ENCODE results near the gene ZNF423. TPM values are rescaled to one million over a fixed set of nuclear protein-coding genes. Genes with fewer than 3 reads are reported as not detected.

ZNF423 gene
- total and polyA plus RNA-seq, 2 donors, result 0.52 to 1.6 TPM

GRCh38 chr16:49598383-49599170 lies 257.3 kb downstream of the ZNF423 start:
- Histone ChIP-seq H3K27ac (ENCODE audit: low read depth in 1 of 2, low read length in 1 of 2) (peak overlapping the region in 1 of 2 donors; percentile 58), H3K36me3 (ENCODE audit: control insufficient read depth in 2 of 2, insufficient read depth in 2 of 2, low read length in 1 of 2) (no peaks in the 10 kb centered on the region), H3K4me3 (ENCODE audit: low read length in 2 of 2) (no peak overlapping the region), H3K4me1 (ENCODE audit: control insufficient read depth in 2 of 2, insufficient read depth in 2 of 2, low read length in 2 of 2) (peaks cover 0 to 59% of the 10 kb centered on the region in 2 donors), H3K27me3 (ENCODE audit: control insufficient read depth in 2 of 2, insufficient read depth in 1 of 2, low read length in 1 of 2) (no peaks in the 10 kb centered on the region), H3K9me3 (ENCODE audit: control insufficient read depth in 2 of 2, insufficient read depth in 1 of 2, low read length in 1 of 2) (no peaks in the 10 kb centered on the region)
- DNase-seq (ENCODE audit: low read depth in 6 of 9, low spot score in 9 of 9), result peak in 1 of 9 donors; percentile 44
- WGBS, result 93% methylated on average over 8 of the region's 8 CpGs

DNA sequence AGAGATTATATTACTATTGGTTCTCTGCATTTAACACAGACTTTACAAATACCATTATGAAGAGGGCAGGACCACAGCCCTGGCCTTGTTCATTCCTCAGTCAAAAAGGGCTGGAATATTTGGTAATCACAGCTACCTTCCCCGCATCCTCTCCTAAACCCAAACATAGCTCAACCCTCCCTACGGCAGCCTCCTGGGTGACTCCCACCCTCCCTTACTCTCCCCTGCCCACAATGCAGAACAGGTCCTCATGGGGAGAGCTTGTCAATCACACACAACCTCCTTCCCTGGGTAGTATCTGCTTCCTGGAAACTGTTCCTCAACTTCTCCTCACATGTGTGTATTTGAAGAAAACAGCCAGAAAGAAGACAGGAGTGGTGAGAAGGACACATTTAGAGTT lies 258.1 kb downstream of the ZNF423 start:
- Histone ChIP-seq H3K27ac (ENCODE audit: low read depth in 1 of 2, low read length in 1 of 2) (peak overlapping the region in 1 of 2 donors; percentile 58), H3K4me1 (ENCODE audit: control insufficient read depth in 2 of 2, insufficient read depth in 2 of 2, low read length in 2 of 2) (peaks cover 0 to 67% of the 10 kb centered on the region in 2 donors), H3K27me3 (ENCODE audit: control insufficient read depth in 2 of 2, insufficient read depth in 1 of 2, low read length in 1 of 2) (no peaks in the 10 kb centered on the region), H3K4me3 (ENCODE audit: low read length in 2 of 2) (no peak overlapping the region), H3K9me3 (ENCODE audit: control insufficient read depth in 2 of 2, insufficient read depth in 1 of 2, low read length in 1 of 2) (no peaks in the 10 kb centered on the region), H3K36me3 (ENCODE audit: control insufficient read depth in 2 of 2, insufficient read depth in 2 of 2, low read length in 1 of 2) (no peaks in the 10 kb centered on the region)
- DNase-seq (ENCODE audit: low read depth in 6 of 9, low spot score in 9 of 9), result peak in 1 of 9 donors; percentile 31
- 92% methylated on average over 2 of the region's 2 CpGs for WGBS

DNA sequence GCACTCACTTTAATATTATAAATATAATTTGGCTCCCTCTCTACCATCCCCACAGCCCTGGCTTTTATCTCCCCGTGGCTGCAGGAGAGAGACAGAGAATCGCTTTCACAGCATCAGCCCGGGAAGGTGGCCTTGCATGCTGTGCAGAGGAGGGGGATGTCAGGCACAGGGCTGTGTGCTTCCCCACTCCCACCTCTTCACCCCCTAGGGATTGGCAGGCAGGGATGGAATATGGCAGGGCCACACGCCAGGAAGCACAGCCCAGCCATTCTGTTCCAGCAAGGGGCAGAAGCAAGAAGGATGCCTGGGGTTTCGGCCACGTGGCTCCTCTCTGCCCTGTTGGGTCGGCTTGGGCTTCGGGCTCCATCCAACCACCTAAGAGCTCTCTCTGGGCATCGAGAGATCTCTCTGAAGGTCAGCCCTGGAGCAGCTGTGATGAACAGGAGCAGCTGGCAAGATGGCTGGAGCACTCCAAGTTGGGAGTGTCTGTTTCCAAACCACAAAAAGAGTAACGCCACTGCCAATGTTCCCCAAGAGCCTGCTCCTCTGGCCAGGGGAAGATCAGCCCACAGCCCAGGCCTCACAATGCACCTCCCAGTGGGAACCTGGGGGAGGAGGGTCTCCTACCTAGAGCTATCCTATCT lies 259.1 kb downstream of the ZNF423 start:
- no peaks in the 10 kb centered on the region for H3K27me3 ChIP-seq (ENCODE audit: control insufficient read depth in 2 of 2, insufficient read depth in 1 of 2, low read length in 1 of 2)
- no peak overlapping the region for H3K4me3 ChIP-seq (ENCODE audit: low read length in 2 of 2)
- peaks cover 0 to 72% of the 10 kb centered on the region in 2 donors for H3K4me1 ChIP-seq (ENCODE audit: control insufficient read depth in 2 of 2, insufficient read depth in 2 of 2, low read length in 2 of 2)
- H3K9me3 ChIP-seq (ENCODE audit: control insufficient read depth in 2 of 2, insufficient read depth in 1 of 2, low read length in 1 of 2), result no peaks in the 10 kb centered on the region
- no peak for DNase-seq (ENCODE audit: low read depth in 6 of 9, low spot score in 9 of 9)
- H3K36me3 ChIP-seq (ENCODE audit: control insufficient read depth in 2 of 2, insufficient read depth in 2 of 2, low read length in 1 of 2), result no peaks in the 10 kb centered on the region
- 81% methylated on average over 10 of the region's 10 CpGs for WGBS
- no peak overlapping the region for H3K27ac ChIP-seq (ENCODE audit: low read depth in 1 of 2, low read length in 1 of 2)

DNA sequence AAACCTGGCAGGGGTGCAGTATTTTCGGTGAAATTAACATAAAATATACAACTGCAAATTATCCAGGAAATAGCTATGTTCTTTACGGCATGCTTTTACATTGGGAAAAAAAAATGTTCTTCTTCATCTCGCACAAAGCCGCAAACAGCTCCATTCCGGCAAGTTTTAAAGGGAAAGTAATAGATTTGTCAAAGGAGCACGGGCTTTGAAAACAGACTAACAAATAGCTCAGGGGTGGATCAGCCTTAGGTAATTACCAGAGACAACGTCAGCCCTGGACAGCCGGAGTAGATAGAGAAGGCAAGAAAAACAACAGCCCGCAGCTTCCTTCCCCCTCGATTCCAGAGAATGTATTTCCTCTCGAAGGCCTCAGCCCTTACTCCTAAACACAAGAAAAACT lies 259.8 kb downstream of the ZNF423 start:
- Histone ChIP-seq H3K27me3 (ENCODE audit: control insufficient read depth in 2 of 2, insufficient read depth in 1 of 2, low read length in 1 of 2) (no peaks in the 10 kb centered on the region), H3K4me3 (ENCODE audit: low read length in 2 of 2) (no peak overlapping the region), H3K4me1 (ENCODE audit: control insufficient read depth in 2 of 2, insufficient read depth in 2 of 2, low read length in 2 of 2) (peaks cover 0 to 69% of the 10 kb centered on the region in 2 donors), H3K9me3 (ENCODE audit: control insufficient read depth in 2 of 2, insufficient read depth in 1 of 2, low read length in 1 of 2) (no peaks in the 10 kb centered on the region), H3K36me3 (ENCODE audit: control insufficient read depth in 2 of 2, insufficient read depth in 2 of 2, low read length in 1 of 2) (no peaks in the 10 kb centered on the region), H3K27ac (ENCODE audit: low read depth in 1 of 2, low read length in 1 of 2) (peak overlapping the region in 1 of 2 donors; percentile 39)
- DNase-seq (ENCODE audit: low read depth in 6 of 9, low spot score in 9 of 9), result peak in 1 of 9 donors; percentile 63
- WGBS, result 10% methylated on average over 11 of the region's 11 CpGs

DNA sequence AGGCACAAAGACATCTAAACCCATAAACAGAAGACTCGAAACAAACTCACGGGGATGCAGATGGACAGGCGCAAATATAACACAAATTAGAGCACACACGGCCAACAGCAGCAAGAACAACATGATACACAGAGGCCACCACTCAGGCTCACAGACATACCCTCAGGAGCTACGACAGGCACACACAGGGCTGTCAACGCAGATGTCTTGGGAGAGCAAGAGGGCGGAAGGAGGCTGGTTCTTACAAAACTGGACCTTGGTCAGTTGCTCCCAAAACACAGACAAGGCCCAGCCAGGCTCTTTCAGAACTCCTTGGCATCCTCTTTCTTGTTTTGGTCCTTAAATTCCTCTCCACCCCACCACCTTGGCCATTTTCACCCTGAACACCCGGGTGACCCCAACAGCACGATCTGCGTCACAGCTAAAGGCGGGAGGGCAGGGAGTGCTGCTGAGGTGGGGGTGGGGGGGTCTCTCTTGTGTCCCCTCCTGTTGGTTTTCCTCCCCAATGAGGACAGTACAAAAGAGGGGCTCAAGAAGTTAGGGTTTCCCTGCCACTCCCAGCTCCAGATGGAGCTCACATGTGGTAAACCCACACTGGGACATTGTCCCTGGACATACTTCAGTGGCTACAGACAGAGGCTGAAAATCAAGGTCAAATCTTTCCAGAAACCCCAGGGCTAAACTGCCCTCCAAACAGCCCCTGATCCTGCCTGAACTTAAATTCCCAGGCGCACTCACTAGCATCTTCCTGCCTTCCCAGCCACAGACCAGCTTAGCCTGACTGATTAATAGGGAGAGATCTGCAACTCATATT lies 261.0 kb downstream of the ZNF423 start:
- Histone ChIP-seq H3K36me3 (ENCODE audit: control insufficient read depth in 2 of 2, insufficient read depth in 2 of 2, low read length in 1 of 2) (no peaks in the 10 kb centered on the region), H3K9me3 (ENCODE audit: control insufficient read depth in 2 of 2, insufficient read depth in 1 of 2, low read length in 1 of 2) (no peaks in the 10 kb centered on the region), H3K27ac (ENCODE audit: low read depth in 1 of 2, low read length in 1 of 2) (no peak overlapping the region), H3K4me3 (ENCODE audit: low read length in 2 of 2) (no peak overlapping the region), H3K27me3 (ENCODE audit: control insufficient read depth in 2 of 2, insufficient read depth in 1 of 2, low read length in 1 of 2) (no peaks in the 10 kb centered on the region), H3K4me1 (ENCODE audit: control insufficient read depth in 2 of 2, insufficient read depth in 2 of 2, low read length in 2 of 2) (peaks cover 0 to 60% of the 10 kb centered on the region in 2 donors)
- WGBS, result 90% methylated on average over 12 of the region's 12 CpGs
- DNase-seq (ENCODE audit: low read depth in 6 of 9, low spot score in 9 of 9), result no peak

GRCh38 chr16:49594153-49594552 lies 261.8 kb downstream of the ZNF423 start:
- H3K4me1 ChIP-seq (ENCODE audit: control insufficient read depth in 2 of 2, insufficient read depth in 2 of 2, low read length in 2 of 2), result peaks cover 0 to 54% of the 10 kb centered on the region in 2 donors
- no peak for DNase-seq (ENCODE audit: low read depth in 6 of 9, low spot score in 9 of 9)
- H3K27ac ChIP-seq (ENCODE audit: low read depth in 1 of 2, low read length in 1 of 2), result no peak overlapping the region
- no peaks in the 10 kb centered on the region for H3K27me3 ChIP-seq (ENCODE audit: control insufficient read depth in 2 of 2, insufficient read depth in 1 of 2, low read length in 1 of 2)
- H3K4me3 ChIP-seq (ENCODE audit: low read length in 2 of 2), result no peak overlapping the region
- H3K9me3 ChIP-seq (ENCODE audit: control insufficient read depth in 2 of 2, insufficient read depth in 1 of 2, low read length in 1 of 2), result no peaks in the 10 kb centered on the region
- H3K36me3 ChIP-seq (ENCODE audit: control insufficient read depth in 2 of 2, insufficient read depth in 2 of 2, low read length in 1 of 2), result no peaks in the 10 kb centered on the region
- 74% methylated on average over 2 of the region's 2 CpGs for WGBS

GRCh38 chr16:49593424-49594040 lies 262.4 kb downstream of the ZNF423 start:
- H3K27ac ChIP-seq (ENCODE audit: low read depth in 1 of 2, low read length in 1 of 2), result no peak overlapping the region
- no peaks in the 10 kb centered on the region for H3K36me3 ChIP-seq (ENCODE audit: control insufficient read depth in 2 of 2, insufficient read depth in 2 of 2, low read length in 1 of 2)
- peaks cover 0 to 52% of the 10 kb centered on the region in 2 donors for H3K4me1 ChIP-seq (ENCODE audit: control insufficient read depth in 2 of 2, insufficient read depth in 2 of 2, low read length in 2 of 2)
- H3K9me3 ChIP-seq (ENCODE audit: control insufficient read depth in 2 of 2, insufficient read depth in 1 of 2, low read length in 1 of 2), result no peaks in the 10 kb centered on the region
- WGBS, result 87% methylated on average over 8 of the region's 8 CpGs
- DNase-seq (ENCODE audit: low read depth in 6 of 9, low spot score in 9 of 9), result peak in 1 of 9 donors; percentile 51
- no peaks in the 10 kb centered on the region for H3K27me3 ChIP-seq (ENCODE audit: control insufficient read depth in 2 of 2, insufficient read depth in 1 of 2, low read length in 1 of 2)
- H3K4me3 ChIP-seq (ENCODE audit: low read length in 2 of 2), result no peak overlapping the region

DNA sequence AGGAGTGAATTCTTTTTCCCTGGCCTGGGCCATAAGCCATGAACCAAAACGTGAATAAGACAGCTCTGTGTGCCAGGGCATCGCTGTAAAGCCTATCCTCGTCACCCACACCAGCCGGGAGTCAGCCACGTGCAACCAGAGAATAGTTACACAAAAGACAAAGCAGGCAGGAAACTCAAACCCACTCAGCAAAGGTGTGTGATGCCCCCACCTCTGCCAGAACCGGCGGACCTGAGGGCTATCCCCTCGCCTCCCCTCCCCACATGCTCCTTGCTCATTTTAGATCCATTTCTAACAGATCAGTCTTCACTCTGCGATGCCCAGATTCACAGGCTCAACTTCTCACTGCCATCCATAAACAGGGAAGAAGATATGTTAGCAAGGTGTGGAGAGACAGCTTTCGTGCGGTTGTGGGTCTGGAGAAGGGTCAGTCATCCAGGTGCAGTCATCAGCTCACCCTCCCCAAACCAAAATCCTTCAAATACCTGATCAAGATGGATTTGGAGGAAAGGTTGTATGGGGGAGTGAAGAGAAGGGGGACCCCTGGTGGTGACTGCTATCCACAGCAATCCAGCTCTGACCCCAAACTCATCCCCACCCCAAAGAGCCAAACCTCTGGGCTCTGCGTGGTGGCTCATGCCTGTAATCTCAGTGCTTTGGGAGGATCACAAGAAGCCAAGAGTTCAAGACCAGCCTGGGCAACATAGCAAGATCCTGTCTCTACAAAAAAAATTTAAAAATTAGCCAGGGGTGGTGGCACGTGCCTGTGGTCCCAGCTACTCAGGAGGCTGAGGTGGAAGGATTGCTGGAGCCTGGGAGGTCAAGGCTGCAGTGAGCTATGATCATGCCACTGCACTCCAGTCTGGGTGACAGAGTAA lies 263.1 kb downstream of the ZNF423 start:
- Histone ChIP-seq H3K27ac (ENCODE audit: low read depth in 1 of 2, low read length in 1 of 2) (no peak overlapping the region), H3K4me3 (ENCODE audit: low read length in 2 of 2) (no peak overlapping the region), H3K36me3 (ENCODE audit: control insufficient read depth in 2 of 2, insufficient read depth in 2 of 2, low read length in 1 of 2) (no peaks in the 10 kb centered on the region), H3K4me1 (ENCODE audit: control insufficient read depth in 2 of 2, insufficient read depth in 2 of 2, low read length in 2 of 2) (peaks cover 0 to 44% of the 10 kb centered on the region in 2 donors), H3K9me3 (ENCODE audit: control insufficient read depth in 2 of 2, insufficient read depth in 1 of 2, low read length in 1 of 2) (no peaks in the 10 kb centered on the region), H3K27me3 (ENCODE audit: control insufficient read depth in 2 of 2, insufficient read depth in 1 of 2, low read length in 1 of 2) (no peaks in the 10 kb centered on the region)
- DNase-seq (ENCODE audit: low read depth in 6 of 9, low spot score in 9 of 9), result peak in 3 of 9 donors; percentile 58 to 79 (median 78)
- WGBS, result 64% methylated on average over 13 of the region's 13 CpGs
